ENCODE data around the gene SPPL2A.

SPPL2A gene

GRCh38 chr15:50747523-50747922, 18.0 kb downstream of the SPPL2A start (continued):
- no peak for TF ChIP-seq ZNF621 (tag by site-specific recombination; IDR thresholded peaks at IDR 0.05)
- no peak for TF ChIP-seq SP2 (tag by site-specific recombination; IDR thresholded peaks at IDR 0.05)
- no peak for TF ChIP-seq ZBTB17 (tag by site-specific recombination; IDR thresholded peaks at IDR 0.05)
- TF ChIP-seq ZNF658 (tag by site-specific recombination; IDR thresholded peaks at IDR 0.05) = no peak
- TF ChIP-seq ZFP37 (tag by site-specific recombination; IDR thresholded peaks at IDR 0.05) = no peak
- no peak for TF ChIP-seq IKZF3 (tag by site-specific recombination; IDR thresholded peaks at IDR 0.05)

DNA sequence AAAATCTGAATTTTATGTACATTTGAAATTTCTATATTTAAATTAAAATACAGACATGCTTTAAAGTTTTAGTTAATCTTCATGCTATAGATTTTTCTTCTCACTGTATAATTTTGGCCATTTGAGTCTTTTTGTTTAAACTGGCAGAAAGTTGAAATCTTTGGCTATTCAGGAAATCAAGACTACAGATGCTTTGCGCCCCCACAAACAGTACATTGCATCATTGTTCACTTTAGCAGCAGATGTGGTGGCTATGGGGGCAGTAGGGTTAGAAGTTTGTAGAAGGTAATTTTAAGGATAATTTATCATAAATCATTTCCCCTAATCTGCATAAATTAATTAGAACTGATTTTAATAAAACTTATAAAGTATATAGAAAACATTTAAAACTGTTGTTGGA, 20.9 kb downstream of the SPPL2A start:
- Histone ChIP-seq H3K36me3 (ENCODE audit: control insufficient read depth in 2 of 2, insufficient read depth in 1 of 2, low read length in 2 of 2) (peaks cover 0 to 18% of the 10 kb centered on the region in 2 experiments), H3K9me3 (ENCODE audit: control insufficient read depth, insufficient read depth, low read depth, low read length) (no peaks in the 10 kb centered on the region), H3K4me3 (ENCODE audit: low read depth, low read length) (no peak overlapping the region), H3K4me1 (ENCODE audit: control insufficient read depth, insufficient read depth, low read length) (no peaks in the 10 kb centered on the region), H3K27ac (ENCODE audit: extremely low read depth, low read depth, low read length) (no peak overlapping the region)
- ChIA-PET POLR2A (no interaction called here), CTCF (interaction anchor here (0.7 kb wide), 1 partner anchor 8 kb away, joined by 3 read pairs; no protein-coding TSS in a partner anchor)
- TF ChIP-seq ZNF704 (tag by site-specific recombination; IDR thresholded peaks at IDR 0.05) (no peak), ZNF37A (tag by site-specific recombination; IDR thresholded peaks at IDR 0.05) (no peak), ZNF707 (tag by site-specific recombination; IDR thresholded peaks at IDR 0.05) (no peak), ZNF792 (tag by site-specific recombination; IDR thresholded peaks at IDR 0.05) (no peak), ZNF146 (tag by site-specific recombination; IDR thresholded peaks at IDR 0.05) (no peak), REPIN1 (tag by site-specific recombination; IDR thresholded peaks at IDR 0.05; ENCODE audit: low read depth) (no peak), KLF1 (tag by site-specific recombination; IDR thresholded peaks at IDR 0.05) (no peak), ZNF18 (tag by site-specific recombination; IDR thresholded peaks at IDR 0.05) (no peak), ZNF10 (tag by site-specific recombination; IDR thresholded peaks at IDR 0.05) (no peak), SALL2 (tag by site-specific recombination; IDR thresholded peaks at IDR 0.05; ENCODE audit: borderline replicate concordance) (no peak), ZBTB48 (tag by site-specific recombination; IDR thresholded peaks at IDR 0.05) (no peak)
- TF ChIP-seq, protein P1, sequence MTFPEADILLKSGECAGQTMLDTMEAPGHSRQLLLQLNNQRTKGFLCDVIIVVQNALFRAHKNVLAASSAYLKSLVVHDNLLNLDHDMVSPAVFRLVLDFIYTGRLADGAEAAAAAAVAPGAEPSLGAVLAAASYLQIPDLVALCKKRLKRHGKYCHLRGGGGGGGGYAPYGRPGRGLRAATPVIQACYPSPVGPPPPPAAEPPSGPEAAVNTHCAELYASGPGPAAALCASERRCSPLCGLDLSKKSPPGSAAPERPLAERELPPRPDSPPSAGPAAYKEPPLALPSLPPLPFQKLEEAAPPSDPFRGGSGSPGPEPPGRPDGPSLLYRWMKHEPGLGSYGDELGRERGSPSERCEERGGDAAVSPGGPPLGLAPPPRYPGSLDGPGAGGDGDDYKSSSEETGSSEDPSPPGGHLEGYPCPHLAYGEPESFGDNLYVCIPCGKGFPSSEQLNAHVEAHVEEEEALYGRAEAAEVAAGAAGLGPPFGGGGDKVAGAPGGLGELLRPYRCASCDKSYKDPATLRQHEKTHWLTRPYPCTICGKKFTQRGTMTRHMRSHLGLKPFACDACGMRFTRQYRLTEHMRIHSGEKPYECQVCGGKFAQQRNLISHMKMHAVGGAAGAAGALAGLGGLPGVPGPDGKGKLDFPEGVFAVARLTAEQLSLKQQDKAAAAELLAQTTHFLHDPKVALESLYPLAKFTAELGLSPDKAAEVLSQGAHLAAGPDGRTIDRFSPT (tag by site-specific recombination; IDR thresholded peaks at IDR 0.05) = no peak
- TF ChIP-seq, protein P2, sequence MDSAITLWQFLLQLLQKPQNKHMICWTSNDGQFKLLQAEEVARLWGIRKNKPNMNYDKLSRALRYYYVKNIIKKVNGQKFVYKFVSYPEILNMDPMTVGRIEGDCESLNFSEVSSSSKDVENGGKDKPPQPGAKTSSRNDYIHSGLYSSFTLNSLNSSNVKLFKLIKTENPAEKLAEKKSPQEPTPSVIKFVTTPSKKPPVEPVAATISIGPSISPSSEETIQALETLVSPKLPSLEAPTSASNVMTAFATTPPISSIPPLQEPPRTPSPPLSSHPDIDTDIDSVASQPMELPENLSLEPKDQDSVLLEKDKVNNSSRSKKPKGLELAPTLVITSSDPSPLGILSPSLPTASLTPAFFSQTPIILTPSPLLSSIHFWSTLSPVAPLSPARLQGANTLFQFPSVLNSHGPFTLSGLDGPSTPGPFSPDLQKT (IDR thresholded peaks at IDR 0.05; ENCODE audit: borderline replicate concordance, low read depth, low read length) = no peak

GRCh38 chr15:50740955-50741354, 24.6 kb downstream of the SPPL2A start:
- no peak overlapping the region for H3K27ac ChIP-seq (ENCODE audit: extremely low read depth, low read depth, low read length)
- H3K4me3 ChIP-seq (ENCODE audit: low read depth, low read length) = no peak overlapping the region
- TF ChIP-seq, protein P3, sequence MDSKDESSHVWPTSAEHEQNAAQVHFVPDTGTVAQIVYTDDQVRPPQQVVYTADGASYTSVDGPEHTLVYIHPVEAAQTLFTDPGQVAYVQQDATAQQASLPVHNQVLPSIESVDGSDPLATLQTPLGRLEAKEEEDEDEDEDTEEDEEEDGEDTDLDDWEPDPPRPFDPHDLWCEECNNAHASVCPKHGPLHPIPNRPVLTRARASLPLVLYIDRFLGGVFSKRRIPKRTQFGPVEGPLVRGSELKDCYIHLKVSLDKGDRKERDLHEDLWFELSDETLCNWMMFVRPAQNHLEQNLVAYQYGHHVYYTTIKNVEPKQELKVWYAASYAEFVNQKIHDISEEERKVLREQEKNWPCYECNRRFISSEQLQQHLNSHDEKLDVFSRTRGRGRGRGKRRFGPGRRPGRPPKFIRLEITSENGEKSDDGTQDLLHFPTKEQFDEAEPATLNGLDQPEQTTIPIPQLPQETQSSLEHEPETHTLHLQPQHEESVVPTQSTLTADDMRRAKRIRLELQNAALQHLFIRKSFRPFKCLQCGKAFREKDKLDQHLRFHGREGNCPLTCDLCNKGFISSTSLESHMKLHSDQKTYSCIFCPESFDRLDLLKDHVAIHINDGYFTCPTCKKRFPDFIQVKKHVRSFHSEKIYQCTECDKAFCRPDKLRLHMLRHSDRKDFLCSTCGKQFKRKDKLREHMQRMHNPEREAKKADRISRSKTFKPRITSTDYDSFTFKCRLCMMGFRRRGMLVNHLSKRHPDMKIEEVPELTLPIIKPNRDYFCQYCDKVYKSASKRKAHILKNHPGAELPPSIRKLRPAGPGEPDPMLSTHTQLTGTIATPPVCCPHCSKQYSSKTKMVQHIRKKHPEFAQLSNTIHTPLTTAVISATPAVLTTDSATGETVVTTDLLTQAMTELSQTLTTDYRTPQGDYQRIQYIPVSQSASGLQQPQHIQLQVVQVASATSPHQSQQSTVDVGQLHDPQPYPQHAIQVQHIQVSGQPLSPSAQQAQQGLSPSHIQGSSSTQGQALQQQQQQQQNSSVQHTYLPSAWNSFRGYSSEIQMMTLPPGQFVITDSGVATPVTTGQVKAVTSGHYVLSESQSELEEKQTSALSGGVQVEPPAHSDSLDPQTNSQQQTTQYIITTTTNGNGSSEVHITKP (tag by site-specific recombination; IDR thresholded peaks at IDR 0.05) = no peak
- TF ChIP-seq ZNF544 (tag by site-specific recombination; IDR thresholded peaks at IDR 0.05) (no peak), SCRT1 (tag by site-specific recombination; IDR thresholded peaks at IDR 0.05; ENCODE audit: borderline replicate concordance) (no peak), KLF1 (tag by site-specific recombination; IDR thresholded peaks at IDR 0.05) (no peak), BCL11A (tag by site-specific recombination; IDR thresholded peaks at IDR 0.05; ENCODE audit: low read depth) (no peak), ZNF175 (tag by site-specific recombination; IDR thresholded peaks at IDR 0.05) (no peak)
- H3K36me3 ChIP-seq (ENCODE audit: control insufficient read depth in 2 of 2, insufficient read depth in 1 of 2, low read length in 2 of 2) = peaks cover 0 to 8% of the 10 kb centered on the region in 2 experiments
- H3K9me3 ChIP-seq (ENCODE audit: control insufficient read depth, insufficient read depth, low read depth, low read length) = no peaks in the 10 kb centered on the region
- no peaks in the 10 kb centered on the region for H3K4me1 ChIP-seq (ENCODE audit: control insufficient read depth, insufficient read depth, low read length)
- CTCF ChIA-PET = no interaction called here
- POLR2A ChIA-PET = no interaction called here

Measured in HEK293 (cell line).